CD14-positive monocyte (primary cell): ENCODE data around the gene GMDS. TPM values are rescaled to one million over a fixed set of nuclear protein-coding genes. Genes with fewer than 3 reads are reported as not detected.
A peak's percentile ranks its signal among the peaks of the same experiment; 100 is the strongest.

Experiments
- DNase-seq, 3 donors: peaks; one replicate each; pipeline ENCODE4 v3.0.0-alpha.2; 2011 to 2022
- H2AFZ ChIP-seq: 2 replicates; pipeline ENCODE4 v1.6.0; 2012; ENCODE audit warnings: mild to moderate bottlenecking, low read depth, low read length, inconsistent platforms; ENCODE audit not compliant: insufficient read depth, poor library complexity, severe bottlenecking
- H3K27ac ChIP-seq, 2 donors: 1 replicate in 1 of 2; 2 replicates in 1 of 2; pipeline ENCODE4 v1.5.1; 2012 to 2013; ENCODE audit warnings: low read length in 2 of 2, control low read depth in 1 of 2, inconsistent platforms in 1 of 2, low read depth in 1 of 2, mild to moderate bottlenecking in 1 of 2
- H3K27me3 ChIP-seq, 2 donors: one replicate each; pipeline versions ENCODE4 v1.6.0 to v1.6.1; 2011 to 2013; ENCODE audit warnings: low read length in 2 of 2; ENCODE audit not compliant: control insufficient read depth in 2 of 2, insufficient read depth in 2 of 2
- H3K36me3 ChIP-seq, 2 donors: replicated peaks in 1 of 2; 1 replicate in 1 of 2; 2 replicates in 1 of 2; pipeline versions ENCODE4 v1.5.1 to v1.6.1; 2012 to 2013; ENCODE audit warnings: low read length in 2 of 2, control low read depth in 1 of 2, inconsistent platforms in 1 of 2, mild to moderate bottlenecking in 1 of 2; ENCODE audit not compliant: insufficient read depth in 2 of 2, control insufficient read depth in 1 of 2
- H3K4me1 ChIP-seq, 2 donors: 1 replicate in 1 of 2; 2 replicates in 1 of 2; pipeline versions ENCODE4 v1.5.1 to v1.6.1; 2012 to 2013; ENCODE audit warnings: low read length in 2 of 2, control low read depth in 1 of 2, inconsistent platforms in 1 of 2, mild to moderate bottlenecking in 1 of 2, moderate library complexity in 1 of 2; ENCODE audit not compliant: insufficient read depth in 2 of 2, control insufficient read depth in 1 of 2
- H3K4me2 ChIP-seq: replicated peaks from 2 replicates; pipeline ENCODE3; 2012; ENCODE audit warnings: low read length, moderate library complexity, mild to moderate bottlenecking; ENCODE audit not compliant: poor library complexity, severe bottlenecking; ENCODE audit errors: extremely low read depth
- H3K4me3 ChIP-seq, 3 experiments: fragments of 200-600 bp in 1 of 3; sonication (generic) in 1 of 3; replicated peaks in 1 of 3; 1 replicate in 2 of 3; 2 replicates in 1 of 3; pipeline ENCODE4 v1.5.1; 2011 to 2013; ENCODE audit warnings: low read length in 3 of 3, mild to moderate bottlenecking in 3 of 3, control low read depth in 2 of 3, low read depth in 2 of 3, inconsistent platforms in 1 of 3, moderate library complexity in 1 of 3
- H3K79me2 ChIP-seq: 2 replicates; pipeline ENCODE4 v1.6.0; 2012; ENCODE audit warnings: mild to moderate bottlenecking, control low read depth, inconsistent platforms, low read length, moderate library complexity; ENCODE audit not compliant: insufficient read depth
- H3K9ac ChIP-seq: 2 replicates; pipeline ENCODE4 v1.6.0; 2017; ENCODE audit warnings: low read length, mild to moderate bottlenecking; ENCODE audit not compliant: insufficient read depth, poor library complexity, severe bottlenecking
- H3K9me3 ChIP-seq, 2 donors: replicated peaks in 1 of 2; 1 replicate in 1 of 2; 2 replicates in 1 of 2; pipeline versions ENCODE4 v1.5.1 to v1.6.1; 2012 to 2013; ENCODE audit warnings: low read length in 2 of 2, control low read depth in 1 of 2; ENCODE audit not compliant: control insufficient read depth in 1 of 2, insufficient read depth in 1 of 2
- H4K20me1 ChIP-seq: 2 replicates; pipeline ENCODE4 v1.6.0; 2012; ENCODE audit warnings: mild to moderate bottlenecking, low read length, control low read depth, moderate library complexity; ENCODE audit not compliant: insufficient read depth
- H3K27ac Mint-ChIP-seq, 7 donors: one replicate each; pipeline ENCODE4 v1.8.0; 2020; ENCODE audit warnings: mild to moderate bottlenecking in 7 of 7, mixed read lengths in 7 of 7, moderate library complexity in 6 of 7, inconsistent platforms in 2 of 7
- H3K27me3 Mint-ChIP-seq, 3 donors: one replicate each; pipeline ENCODE4 v1.8.0; 2021 to 2022; ENCODE audit warnings: low read depth in 3 of 3, mild to moderate bottlenecking in 3 of 3, mixed read lengths in 3 of 3, moderate library complexity in 3 of 3, inconsistent platforms in 1 of 3
- H3K36me3 Mint-ChIP-seq, 2 donors: one replicate each; pipeline ENCODE4 v1.8.0; 2020; ENCODE audit warnings: mixed read lengths in 2 of 2, inconsistent platforms in 1 of 2, mild to moderate bottlenecking in 1 of 2
- H3K4me1 Mint-ChIP-seq: one replicate; pipeline ENCODE4 v1.8.0; 2020; ENCODE audit warnings: mild to moderate bottlenecking, mixed read lengths
- H3K4me3 Mint-ChIP-seq, 2 donors: one replicate each; pipeline ENCODE4 v1.8.0; 2020; ENCODE audit warnings: mild to moderate bottlenecking in 2 of 2, mixed read lengths in 2 of 2, moderate library complexity in 1 of 2
- H3K9me3 Mint-ChIP-seq, 7 donors: one replicate each; pipeline ENCODE4 v1.8.0; 2020 to 2022; ENCODE audit warnings: mixed read lengths in 7 of 7, mild to moderate bottlenecking in 6 of 7, moderate library complexity in 6 of 7, inconsistent platforms in 2 of 7
- WGBS: methylation state at CpG from one replicate; pipeline ENCODE4 v1.1.5; 2013; ENCODE audit warnings: missing lambda C conversion rate; ENCODE audit not compliant: insufficient coverage; 5-methylcytosine and 5-hydroxymethylcytosine counted together
- intact Hi-C, 2 donors: fragments of 100-400 bp; cut with micrococcal nuclease; formaldehyde crosslinking; loops; one replicate each; pipeline versions ENCODE4 v1.15.0 to v1.15.1; 2023
- polyA plus RNA-seq, 3 donors: library from polyadenylated mRNA; depleted of rRNA in 1 of 3; unstranded in 2 of 3; stranded (reverse) in 1 of 3; fragments of 300-500 nt in 2 of 3; fragments of >200 nt in 1 of 3; fragmentation: Illumina TruSeq in 2 of 3; gene quantifications; 1 replicate in 2 of 3; 2 replicates in 1 of 3; pipeline ENCODE4 v1.2.3, GENCODE V29; 2012 to 2021
- TF ChIP-seq, protein P1 (sequence below): fragments of 200-600 bp; IDR thresholded peaks from one replicate; pipeline ENCODE4 v1.8.0; 2022; ENCODE audit warnings: antibody characterized with exemption, mild to moderate bottlenecking

GMDS gene
- polyA plus RNA-seq, 3 donors, result 10.5 to 19.9 (median 17.6) TPM

GRCh38 chr6:1737463-1738311, 507.7 kb downstream of the GMDS start:
- Histone ChIP-seq H3K27me3 (no peaks in the 10 kb centered on the region), H3K9ac (no peak overlapping the region), H3K9me3 (no peaks in the 10 kb centered on the region), H3K4me2 (no peak overlapping the region), H3K4me3 (no peak overlapping the region), H4K20me1 (no peaks in the 10 kb centered on the region), H3K79me2 (no peaks in the 10 kb centered on the region), H3K27ac (no peak overlapping the region), H2AFZ (no peak overlapping the region), H3K4me1 (no peaks in the 10 kb centered on the region), H3K36me3 (no peaks in the 10 kb centered on the region)
- Mint-ChIP-seq H3K27ac (no peak overlapping the region), H3K27me3 (peaks cover 0 to 4% (median 0%) of the 10 kb centered on the region in 3 donors), H3K4me3 (no peak overlapping the region), H3K9me3 (no peaks in the 10 kb centered on the region), H3K36me3 (peaks cover 0 to 4% of the 10 kb centered on the region in 2 donors), H3K4me1 (no peaks in the 10 kb centered on the region)
- DNase-seq, result no peak
- TF ChIP-seq, protein P1, sequence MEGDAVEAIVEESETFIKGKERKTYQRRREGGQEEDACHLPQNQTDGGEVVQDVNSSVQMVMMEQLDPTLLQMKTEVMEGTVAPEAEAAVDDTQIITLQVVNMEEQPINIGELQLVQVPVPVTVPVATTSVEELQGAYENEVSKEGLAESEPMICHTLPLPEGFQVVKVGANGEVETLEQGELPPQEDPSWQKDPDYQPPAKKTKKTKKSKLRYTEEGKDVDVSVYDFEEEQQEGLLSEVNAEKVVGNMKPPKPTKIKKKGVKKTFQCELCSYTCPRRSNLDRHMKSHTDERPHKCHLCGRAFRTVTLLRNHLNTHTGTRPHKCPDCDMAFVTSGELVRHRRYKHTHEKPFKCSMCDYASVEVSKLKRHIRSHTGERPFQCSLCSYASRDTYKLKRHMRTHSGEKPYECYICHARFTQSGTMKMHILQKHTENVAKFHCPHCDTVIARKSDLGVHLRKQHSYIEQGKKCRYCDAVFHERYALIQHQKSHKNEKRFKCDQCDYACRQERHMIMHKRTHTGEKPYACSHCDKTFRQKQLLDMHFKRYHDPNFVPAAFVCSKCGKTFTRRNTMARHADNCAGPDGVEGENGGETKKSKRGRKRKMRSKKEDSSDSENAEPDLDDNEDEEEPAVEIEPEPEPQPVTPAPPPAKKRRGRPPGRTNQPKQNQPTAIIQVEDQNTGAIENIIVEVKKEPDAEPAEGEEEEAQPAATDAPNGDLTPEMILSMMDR, result no peak
- intact Hi-C loops, result no loop called here
- WGBS, result 91% methylated on average over 6 of the region's 6 CpGs

GRCh38 chr6:1736346-1737105, 508.9 kb downstream of the GMDS start:
- TF ChIP-seq, protein P1, result no peak

More at GRCh38 chr6:1736346-1737105, 508.9 kb downstream of the GMDS start:
- Histone ChIP-seq H3K4me3 (no peak overlapping the region), H3K27me3 (no peaks in the 10 kb centered on the region), H4K20me1 (no peaks in the 10 kb centered on the region), H3K36me3 (no peaks in the 10 kb centered on the region), H3K79me2 (no peaks in the 10 kb centered on the region), H2AFZ (no peak overlapping the region), H3K9me3 (no peaks in the 10 kb centered on the region), H3K4me1 (no peaks in the 10 kb centered on the region), H3K9ac (no peak overlapping the region), H3K27ac (no peak overlapping the region), H3K4me2 (no peak overlapping the region)
- DNase-seq, result no peak
- Mint-ChIP-seq H3K4me1 (no peaks in the 10 kb centered on the region), H3K36me3 (peaks cover 0 to 4% of the 10 kb centered on the region in 2 donors), H3K27ac (peak overlapping the region in 1 of 7 donors; percentile 39), H3K9me3 (peaks cover 0 to 3% (median 1%) of the 10 kb centered on the region in 7 donors), H3K27me3 (peaks cover 0 to 4% (median 0%) of the 10 kb centered on the region in 3 donors), H3K4me3 (no peak overlapping the region)
- WGBS, result 93% methylated on average over 3 of the region's 6 CpGs
- intact Hi-C loops, result no loop called here
